GM23338 (cell line): Measurements from ENCODE around the gene TMEM204. TPM values are rescaled to one million over a fixed set of nuclear protein-coding genes. Genes with fewer than 3 reads are reported as not detected.

ENCODE experiments used
- ATAC-seq: fragments of 200-7000 bp; cut with Tn5 transposase; 3 replicates; pipeline ENCODE4 v1.9.1; 2020
- DNase-seq: peaks from one replicate; pipeline ENCODE4 v3.0.0-alpha.2; 2015; ENCODE audit warnings: low spot score
- H2AFZ ChIP-seq: fragments of 200-600 bp; sonication (generic); 2 replicates; pipeline ENCODE4 v1.8.0; 2016; ENCODE audit warnings: antibody characterized with exemption, mild to moderate bottlenecking, moderate library complexity
- H3F3A ChIP-seq: fragments of 200-600 bp; sonication (generic); replicated peaks from 2 replicates; pipeline ENCODE4 v1.8.0; 2017; ENCODE audit warnings: antibody characterized with exemption, mixed run types, low read depth
- H3K27ac ChIP-seq: fragments of 200-600 bp; sonication (generic); 2 replicates; pipeline ENCODE4 v1.6.1; 2016; ENCODE audit warnings: low read depth
- H3K27me3 ChIP-seq: fragments of 200-600 bp; sonication (generic); 2 replicates; pipeline ENCODE4 v1.8.0; 2016; ENCODE audit warnings: mild to moderate bottlenecking, mixed run types, moderate library complexity; ENCODE audit not compliant: insufficient read depth
- H3K36me3 ChIP-seq: fragments of 200-600 bp; sonication (generic); 2 replicates; pipeline ENCODE4 v1.8.0; 2016; ENCODE audit warnings: mild to moderate bottlenecking; ENCODE audit not compliant: insufficient read depth
- H3K4me1 ChIP-seq: fragments of 200-600 bp; sonication (generic); 2 replicates; pipeline ENCODE4 v1.8.0; 2016; ENCODE audit warnings: mild to moderate bottlenecking, moderate library complexity; ENCODE audit not compliant: insufficient read depth
- H3K4me2 ChIP-seq: fragments of 200-600 bp; sonication (generic); 2 replicates; pipeline ENCODE4 v1.7.1; 2017; ENCODE audit warnings: mixed run types
- H3K4me3 ChIP-seq: fragments of 200-600 bp; sonication (generic); 2 replicates; pipeline ENCODE4 v1.6.1; 2016; ENCODE audit warnings: mixed run types
- H3K79me2 ChIP-seq: fragments of 200-600 bp; sonication (generic); replicated peaks from 2 replicates; pipeline ENCODE4 v1.8.0; 2017; ENCODE audit warnings: mild to moderate bottlenecking; ENCODE audit not compliant: insufficient read depth
- H3K9me2 ChIP-seq: fragments of 200-600 bp; sonication (generic); 2 replicates; pipeline ENCODE4 v1.8.0; 2017; ENCODE audit not compliant: insufficient read depth
- H4K20me1 ChIP-seq: fragments of 200-600 bp; sonication (generic); replicated peaks from 2 replicates; pipeline ENCODE4 v1.8.0; 2017; ENCODE audit warnings: mild to moderate bottlenecking; ENCODE audit not compliant: insufficient read depth
- H3K27ac Mint-ChIP-seq: 2 replicates; pipeline ENCODE4 v1.8.0; 2020; ENCODE audit warnings: inconsistent platforms, mild to moderate bottlenecking, moderate library complexity, mixed read lengths
- H3K27me3 Mint-ChIP-seq: 3 replicates; pipeline ENCODE4 v1.8.0; 2022; ENCODE audit warnings: low read depth, mild to moderate bottlenecking, moderate library complexity, mixed read lengths, inconsistent platforms; ENCODE audit not compliant: insufficient read depth, poor library complexity
- H3K36me3 Mint-ChIP-seq: 3 replicates; pipeline ENCODE4 v1.8.0; 2021; ENCODE audit warnings: low read depth, mild to moderate bottlenecking, inconsistent platforms, moderate library complexity, mixed read lengths
- H3K4me1 Mint-ChIP-seq: 3 replicates; pipeline ENCODE4 v1.8.0; 2020; ENCODE audit warnings: mild to moderate bottlenecking, inconsistent platforms, mixed read lengths
- H3K4me3 Mint-ChIP-seq: 3 replicates; pipeline ENCODE4 v1.8.0; 2021; ENCODE audit warnings: moderate library complexity, mild to moderate bottlenecking, inconsistent platforms, mixed read lengths
- H3K9me3 Mint-ChIP-seq: 3 replicates; pipeline ENCODE4 v1.8.0; 2020; ENCODE audit warnings: moderate library complexity, mild to moderate bottlenecking, inconsistent platforms, mixed read lengths
- CREB1 ChIP-seq: fragments of 250-450 bp; sonication (Bioruptor Pico); IDR thresholded peaks from 2 replicates; pipeline ENCODE4 v1.5.0; 2020; ENCODE audit warnings: low read depth, mild to moderate bottlenecking, moderate library complexity
- CTCF ChIP-seq, 2 experiments: fragments of 200-600 bp in 1 of 2; sonication (generic) in 1 of 2; conservative IDR thresholded peaks; 2 replicates each; pipeline versions ENCODE4 v1.5.1 to v1.6.1; 2016 to 2017; ENCODE audit warnings: antibody characterized with exemption in 2 of 2, low read depth in 2 of 2, mild to moderate bottlenecking in 2 of 2, moderate library complexity in 1 of 2
- ETS1 ChIP-seq: IDR thresholded peaks from 2 replicates; pipeline ENCODE4 v1.6.1; 2016; ENCODE audit warnings: antibody characterized with exemption
- EZH2 ChIP-seq: fragments of 200-600 bp; sonication (generic); IDR thresholded peaks from one replicate; pipeline ENCODE4 v1.8.0; 2017; ENCODE audit warnings: antibody characterized with exemption, mild to moderate bottlenecking, low read depth; ENCODE audit not compliant: unreplicated experiment
- EZH2phosphoT487 ChIP-seq: fragments of 200-600 bp; sonication (generic); IDR thresholded peaks from one replicate; pipeline ENCODE4 v1.8.1; 2018; ENCODE audit warnings: antibody characterized with exemption; ENCODE audit not compliant: unreplicated experiment
- JUNB ChIP-seq: IDR thresholded peaks from one replicate; pipeline ENCODE4 v1.6.1; 2016; ENCODE audit warnings: antibody characterized with exemption; ENCODE audit not compliant: unreplicated experiment
- NANOG ChIP-seq: IDR thresholded peaks from 2 replicates; pipeline ENCODE4 v1.6.1; 2016; ENCODE audit warnings: antibody characterized with exemption, borderline replicate concordance
- POLR2AphosphoS5 ChIP-seq: IDR thresholded peaks from 2 replicates; pipeline ENCODE4 v1.6.1; 2016; ENCODE audit warnings: antibody characterized with exemption, low read depth
- STAT1 ChIP-seq: IDR thresholded peaks from one replicate; pipeline ENCODE4 v1.6.1; 2016; ENCODE audit warnings: antibody characterized with exemption; ENCODE audit not compliant: unreplicated experiment
- ZNF114 ChIP-seq: fragments of 250-450 bp; sonication (Bioruptor Pico); IDR thresholded peaks from 2 replicates; pipeline ENCODE4 v1.5.0; 2020; ENCODE audit warnings: mild to moderate bottlenecking, moderate library complexity
- ZNF331 ChIP-seq: fragments of 250-450 bp; sonication (Bioruptor Pico); IDR thresholded peaks from 2 replicates; pipeline ENCODE4 v1.5.0; 2020; ENCODE audit warnings: low read depth, mild to moderate bottlenecking, moderate library complexity
- ZNF462 ChIP-seq: fragments of 250-450 bp; sonication (Bioruptor Pico); IDR thresholded peaks from 2 replicates; pipeline ENCODE4 v1.5.0; 2020; ENCODE audit warnings: mild to moderate bottlenecking, moderate library complexity
- polyA plus RNA-seq: library from polyadenylated mRNA; unstranded; fragments of >200 nt; fragmentation: Nextera tagmentation; extraction: Ambion mirVana; gene quantifications from 2 replicates; pipeline ENCODE4 v1.2.1, GENCODE V29; 2016
- total RNA-seq: library from RNA; depleted of rRNA; stranded (reverse); fragments of >200 nt; shearing (Covaris generic); gene quantifications from 2 replicates; pipeline ENCODE4 v1.2.3, GENCODE V29; 2014

Gene TMEM204
- total and polyA plus RNA-seq, 2 experiments from 2014 or later, result 0.14 to 0.21 TPM

GRCh38 chr16:1508494-1509187, 24.8 kb upstream of the TMEM204 start:
- Mint-ChIP-seq H3K4me1 (no peaks in the 10 kb centered on the region), H3K9me3 (peaks cover 9% of the 10 kb centered on the region; the same call in 1 of the 3 replicates), H3K36me3 (peaks cover 32% of the 10 kb centered on the region), H3K27me3 (peaks cover 10% of the 10 kb centered on the region), H3K4me3 (no peak overlapping the region), H3K27ac (no peak overlapping the region)
- H3K4me2 ChIP-seq, result no peak overlapping the region
- no peaks in the 10 kb centered on the region for H3K9me2 ChIP-seq
- H2AFZ ChIP-seq, result no peak overlapping the region
- peaks cover 4% of the 10 kb centered on the region; the same call in 1 of the 2 replicates for H4K20me1 ChIP-seq
- no peak for TF ChIP-seq EZH2phosphoT487
- no peak for TF ChIP-seq JUNB
- TF ChIP-seq STAT1, result no peak
- TF ChIP-seq ZNF462 (CRISPR knock-in tag), result no peak
- no peak for TF ChIP-seq ETS1
- TF ChIP-seq EZH2, result no peak
- TF ChIP-seq ZNF331 (CRISPR knock-in tag), result no peak
- TF ChIP-seq POLR2AphosphoS5, result no peak
- TF ChIP-seq CTCF (conservative IDR thresholded peaks at IDR 0.05; ENCODE audit: low read depth in 2 of 2), result no peak
- TF ChIP-seq NANOG, result no peak
- no peak for TF ChIP-seq ZNF114 (CRISPR knock-in tag)
- TF ChIP-seq CREB1 (CRISPR knock-in tag), result no peak
- H3K79me2 ChIP-seq, result no peaks in the 10 kb centered on the region
- H3K36me3 ChIP-seq, result no peaks in the 10 kb centered on the region
- H3K27ac ChIP-seq, result no peak overlapping the region
- ATAC-seq (no peak), DNase-seq (no peak)
- H3K27me3 ChIP-seq, result no peaks in the 10 kb centered on the region
- H3K4me3 ChIP-seq, result no peak overlapping the region
- H3K4me1 ChIP-seq, result no peaks in the 10 kb centered on the region
- H3F3A ChIP-seq, result no peaks in the 10 kb centered on the region
